Keratinocyte (primary cell): ENCODE data around the gene MIS12. TPM values are rescaled to one million over a fixed set of nuclear protein-coding genes. Genes with fewer than 3 reads are reported as not detected.

ENCODE experiments used
- DNase-seq: peaks from one replicate; pipeline ENCODE4 v3.0.0-alpha.2; 2011; ENCODE audit warnings: low read depth, missing footprints, low spot score
- FAIRE-seq: peaks from 2 replicates; lab custom pipeline; 2011; peaks lifted over from hg19 to GRCh38; lab: Jason Lieb, UNC
- H2AFZ ChIP-seq: 2 replicates; pipeline ENCODE4 v1.6.0; 2012; ENCODE audit warnings: low read length, control low read depth, inconsistent platforms; ENCODE audit not compliant: control insufficient read depth
- H3K27ac ChIP-seq: 2 replicates; pipeline ENCODE4 v1.5.1; 2011; ENCODE audit warnings: low read length; ENCODE audit not compliant: control insufficient read depth, insufficient read depth
- H3K27me3 ChIP-seq: 3 replicates; pipeline ENCODE4 v1.6.0; 2011; ENCODE audit warnings: low read length; ENCODE audit not compliant: control insufficient read depth, insufficient read depth; ENCODE audit errors: extremely low read depth
- H3K36me3 ChIP-seq, 2 experiments: 2 replicates in 1 of 2; 3 replicates in 1 of 2; pipeline ENCODE4 v1.5.1; 2011; ENCODE audit warnings: low read length in 2 of 2, mild to moderate bottlenecking in 1 of 2; ENCODE audit not compliant: control insufficient read depth in 2 of 2, insufficient read depth in 2 of 2; ENCODE audit errors: extremely low read depth in 1 of 2
- H3K4me1 ChIP-seq: 3 replicates; pipeline ENCODE4 v1.5.1; 2011; ENCODE audit warnings: low read length; ENCODE audit not compliant: control insufficient read depth, insufficient read depth; ENCODE audit errors: extremely low read depth
- H3K4me2 ChIP-seq: 3 replicates; pipeline ENCODE4 v1.6.0; 2011; ENCODE audit warnings: low read depth, low read length; ENCODE audit not compliant: control insufficient read depth, insufficient read depth; ENCODE audit errors: extremely low read depth
- H3K4me3 ChIP-seq, 3 experiments: fragments of 200-600 bp in 1 of 3; sonication (generic) in 1 of 3; 2 replicates in 2 of 3; 3 replicates in 1 of 3; pipeline ENCODE4 v1.5.1; 2011 to 2016; ENCODE audit warnings: low read length in 3 of 3, mild to moderate bottlenecking in 3 of 3, control low read depth in 2 of 3, inconsistent platforms in 1 of 3, low read depth in 1 of 3, mixed read lengths in 1 of 3, mixed run types in 1 of 3, moderate library complexity in 1 of 3; ENCODE audit not compliant: control insufficient read depth in 2 of 3, insufficient read depth in 2 of 3; ENCODE audit errors: extremely low read depth in 1 of 3
- H3K79me2 ChIP-seq: 2 replicates; pipeline ENCODE4 v1.6.0; 2012; ENCODE audit warnings: low read length; ENCODE audit not compliant: control insufficient read depth, insufficient read depth
- H3K9ac ChIP-seq: 3 replicates; pipeline ENCODE4 v1.6.0; 2011; ENCODE audit warnings: low read length; ENCODE audit not compliant: control insufficient read depth, insufficient read depth; ENCODE audit errors: extremely low read depth
- H3K9me1 ChIP-seq: 3 replicates; pipeline ENCODE4 v1.6.0; 2011; ENCODE audit warnings: low read length; ENCODE audit not compliant: control insufficient read depth, insufficient read depth; ENCODE audit errors: extremely low read depth
- H3K9me3 ChIP-seq: 2 replicates; pipeline ENCODE4 v1.5.1; 2012; ENCODE audit warnings: low read depth, low read length; ENCODE audit not compliant: control insufficient read depth
- H4K20me1 ChIP-seq: 3 replicates; pipeline ENCODE4 v1.6.0; 2011; ENCODE audit warnings: low read length; ENCODE audit not compliant: control insufficient read depth, insufficient read depth; ENCODE audit errors: extremely low read depth
- EZH2 ChIP-seq: IDR thresholded peaks from one replicate; pipeline ENCODE4 v1.6.1; 2012; ENCODE audit warnings: inconsistent platforms, mild to moderate bottlenecking, low read length, moderate library complexity
- dilution Hi-C: fragments of 300-500 bp; cut with MboI; formaldehyde crosslinking; loops from one replicate; pipeline ENCODE4 v1.7.0; 2020; ENCODE audit warnings: low sequenced_read_pairs; ENCODE audit not compliant: extremely low pct_ligation_motif_present
- polyA plus RNA-seq, 5 experiments: library from polyadenylated mRNA; depleted of rRNA in 3 of 5; stranded (reverse) in 3 of 5; stranded (forward) in 1 of 5; unstranded in 1 of 5; fragments of >200 nt; gene quantifications; 1 replicate in 1 of 5; 2 replicates in 3 of 5; 3 replicates in 1 of 5; pipeline versions ENCODE4 v1.2.1 to v1.2.3, GENCODE V29; 2011 to 2012; ENCODE audit warnings: missing spikeins in 2 of 5, low read depth in 1 of 5, low replicate concordance in 1 of 5
- TF ChIP-seq, protein P1 (sequence below), 3 experiments: IDR thresholded peaks in 1 of 3; conservative IDR thresholded peaks in 1 of 3; optimal IDR thresholded peaks in 1 of 3; 2 replicates in 2 of 3; 3 replicates in 1 of 3; pipeline versions ENCODE3 to v1.5.1; 2011; ENCODE audit warnings: low read length in 3 of 3, mild to moderate bottlenecking in 3 of 3, moderate library complexity in 2 of 3, control low read depth in 1 of 3, inconsistent platforms in 1 of 3; ENCODE audit not compliant: insufficient read depth in 2 of 3; ENCODE audit errors: extremely low read depth in 1 of 3

MIS12 gene
- polyA plus RNA-seq, 1 donor (not counting 4 experiments of a cell fraction or from before 2014, with no cell fraction given), result 20.6 TPM

DNA sequence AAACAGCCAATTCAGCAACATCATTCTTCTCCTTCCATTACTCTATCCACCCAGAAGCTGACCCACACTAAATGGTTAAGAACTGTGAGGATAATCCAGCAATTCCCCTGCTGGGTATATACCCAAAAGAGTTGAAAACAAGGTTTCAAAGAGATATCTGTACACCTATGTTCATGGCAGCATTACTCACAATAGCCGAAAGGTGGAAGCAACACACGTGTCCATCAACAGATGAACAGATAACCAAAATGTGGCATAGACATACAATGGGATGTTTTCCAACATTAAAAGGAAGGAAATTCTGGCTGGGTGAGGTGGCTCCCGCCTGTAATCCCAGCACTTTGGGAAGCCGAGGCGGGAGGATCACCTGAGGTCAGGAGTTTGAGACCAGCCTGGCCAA, 19.9 kb downstream of the MIS12 start:
- H3K4me2 ChIP-seq, result no peak overlapping the region
- H3K4me3 ChIP-seq, result no peak overlapping the region
- H3K79me2 ChIP-seq, result no peaks in the 10 kb centered on the region
- dilution Hi-C loops, result no loop called here
- H3K9ac ChIP-seq, result no peak overlapping the region
- no peak overlapping the region for H2AFZ ChIP-seq
- H3K36me3 ChIP-seq, result peaks cover 0 to 9% of the 10 kb centered on the region in 2 experiments
- DNase-seq (no peak), FAIRE-seq (peak; percentile 9)
- H3K9me3 ChIP-seq, result no peaks in the 10 kb centered on the region
- no peaks in the 10 kb centered on the region for H3K9me1 ChIP-seq
- no peak overlapping the region for H3K27ac ChIP-seq
- no peaks in the 10 kb centered on the region for H4K20me1 ChIP-seq
- TF ChIP-seq, protein P1, sequence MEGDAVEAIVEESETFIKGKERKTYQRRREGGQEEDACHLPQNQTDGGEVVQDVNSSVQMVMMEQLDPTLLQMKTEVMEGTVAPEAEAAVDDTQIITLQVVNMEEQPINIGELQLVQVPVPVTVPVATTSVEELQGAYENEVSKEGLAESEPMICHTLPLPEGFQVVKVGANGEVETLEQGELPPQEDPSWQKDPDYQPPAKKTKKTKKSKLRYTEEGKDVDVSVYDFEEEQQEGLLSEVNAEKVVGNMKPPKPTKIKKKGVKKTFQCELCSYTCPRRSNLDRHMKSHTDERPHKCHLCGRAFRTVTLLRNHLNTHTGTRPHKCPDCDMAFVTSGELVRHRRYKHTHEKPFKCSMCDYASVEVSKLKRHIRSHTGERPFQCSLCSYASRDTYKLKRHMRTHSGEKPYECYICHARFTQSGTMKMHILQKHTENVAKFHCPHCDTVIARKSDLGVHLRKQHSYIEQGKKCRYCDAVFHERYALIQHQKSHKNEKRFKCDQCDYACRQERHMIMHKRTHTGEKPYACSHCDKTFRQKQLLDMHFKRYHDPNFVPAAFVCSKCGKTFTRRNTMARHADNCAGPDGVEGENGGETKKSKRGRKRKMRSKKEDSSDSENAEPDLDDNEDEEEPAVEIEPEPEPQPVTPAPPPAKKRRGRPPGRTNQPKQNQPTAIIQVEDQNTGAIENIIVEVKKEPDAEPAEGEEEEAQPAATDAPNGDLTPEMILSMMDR (optimal IDR thresholded peaks at IDR 0.05 in 1 of 3, IDR thresholded peaks at IDR 0.05 in 1 of 3, conservative IDR thresholded peaks at IDR 0.05 in 1 of 3; ENCODE audit: extremely low read depth in 1 of 3, insufficient read depth in 2 of 3, low read length in 3 of 3), result no peak
- TF ChIP-seq EZH2, result no peak
- peaks cover 11% of the 10 kb centered on the region for H3K4me1 ChIP-seq
- H3K27me3 ChIP-seq, result no peaks in the 10 kb centered on the region

DNA sequence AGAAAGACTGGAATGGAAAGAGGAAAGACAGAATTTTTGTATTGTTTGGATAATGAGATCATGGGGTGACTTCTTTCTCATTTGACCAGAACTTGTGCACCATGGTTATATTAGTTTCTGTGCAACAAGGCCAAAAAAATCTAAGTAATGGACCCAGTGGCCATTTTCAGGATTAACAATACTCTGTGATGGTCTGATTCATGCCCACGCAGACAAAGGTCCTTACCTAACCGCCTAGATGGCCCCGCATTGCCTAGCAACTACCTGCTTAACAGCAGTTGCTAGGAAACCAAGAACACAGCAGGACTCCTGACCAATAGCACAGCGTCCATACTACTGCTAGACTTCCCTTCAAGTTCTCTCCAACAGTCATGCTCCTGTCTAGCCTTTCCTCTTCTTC, 22.4 kb downstream of the MIS12 start:
- DNase-seq (no peak), FAIRE-seq (no peak)
- Histone ChIP-seq H3K9ac (no peak overlapping the region), H3K79me2 (no peaks in the 10 kb centered on the region), H3K9me1 (no peaks in the 10 kb centered on the region), H3K4me1 (peaks cover 11% of the 10 kb centered on the region), H3K9me3 (no peaks in the 10 kb centered on the region), H4K20me1 (no peaks in the 10 kb centered on the region), H3K27me3 (no peaks in the 10 kb centered on the region), H3K4me2 (no peak overlapping the region), H2AFZ (no peak overlapping the region), H3K27ac (peak overlapping the region; percentile 58), H3K4me3 (no peak overlapping the region), H3K36me3 (peaks cover 3 to 8% of the 10 kb centered on the region in 2 experiments)
- no peak for TF ChIP-seq EZH2
- TF ChIP-seq, protein P1 (optimal IDR thresholded peaks at IDR 0.05 in 1 of 3, IDR thresholded peaks at IDR 0.05 in 1 of 3, conservative IDR thresholded peaks at IDR 0.05 in 1 of 3; ENCODE audit: extremely low read depth in 1 of 3, insufficient read depth in 2 of 3, low read length in 3 of 3), result no peak
- dilution Hi-C loops, result no loop called here
